Endothelial cell of umbilical vein (primary cell): ENCODE data around the gene TEKT5. TPM values are rescaled to one million over a fixed set of nuclear protein-coding genes. Genes with fewer than 3 reads are reported as not detected.

Experiments
- BruUV-seq: library from RNA; stranded (reverse); fragments of 400-500 nt; replicated peaks from 2 replicates; lab custom pipeline; 2021; lab: Mats Ljungman, UMichigan
- CTCF ChIA-PET: fragments of 300-600, 350-600 bp; sonication (Branson Sonifier 250); formaldehyde crosslinking; loops from one replicate; lab custom pipeline; 2021; ENCODE audit warnings: antibody characterized with exemption, inconsistent platforms; lab: Charles Lee
- POLR2A ChIA-PET: fragments of 300-600, 350-600 bp; sonication (Branson Sonifier 250); formaldehyde crosslinking; loops from one replicate; lab custom pipeline; 2021; ENCODE audit warnings: antibody characterized with exemption, inconsistent platforms; lab: Charles Lee
- DNase-seq: peaks from one replicate; pipeline ENCODE4 v3.0.0-alpha.2; 2011; ENCODE audit warnings: low read depth, low spot score
- FAIRE-seq: peaks from 2 replicates; lab custom pipeline; 2011; peaks lifted over from hg19 to GRCh38; lab: Jason Lieb, UNC
- H2AFZ ChIP-seq: 2 replicates; pipeline ENCODE4 v1.6.0; 2012; ENCODE audit warnings: low read depth, low read length, control low read depth, inconsistent platforms
- H3K27ac ChIP-seq: 2 replicates; pipeline ENCODE4 v1.5.1; 2011; ENCODE audit warnings: low read depth, mild to moderate bottlenecking, control low read depth, low read length, moderate library complexity; ENCODE audit not compliant: insufficient read depth
- H3K27me3 ChIP-seq, 2 experiments: 2 replicates each; pipeline versions ENCODE4 v1.6.0 to v1.6.1; 2011; ENCODE audit warnings: low read length in 2 of 2, mixed read lengths in 1 of 2; ENCODE audit not compliant: control insufficient read depth in 2 of 2, insufficient read depth in 2 of 2
- H3K36me3 ChIP-seq, 2 experiments: 2 replicates in 1 of 2; 3 replicates in 1 of 2; pipeline ENCODE4 v1.5.1; 2011; ENCODE audit warnings: low read length in 2 of 2, mild to moderate bottlenecking in 1 of 2, moderate library complexity in 1 of 2; ENCODE audit not compliant: control insufficient read depth in 2 of 2, insufficient read depth in 2 of 2; ENCODE audit errors: extremely low read depth in 1 of 2
- H3K4me1 ChIP-seq: 3 replicates; pipeline ENCODE4 v1.5.1; 2011; ENCODE audit warnings: mild to moderate bottlenecking, low read length; ENCODE audit not compliant: control insufficient read depth, insufficient read depth; ENCODE audit errors: extremely low read depth
- H3K4me2 ChIP-seq: 2 replicates; pipeline ENCODE4 v1.6.1; 2011; ENCODE audit warnings: low read length, control low read depth, mixed read lengths; ENCODE audit not compliant: insufficient read depth
- H3K4me3 ChIP-seq, 3 experiments: fragments of 200-600 bp in 1 of 3; sonication (generic), shearing (Covaris generic) in 1 of 3; replicated peaks in 1 of 3; 2 replicates each; pipeline ENCODE4 v1.5.1; 2011 to 2016; ENCODE audit warnings: control low read depth in 3 of 3, low read length in 3 of 3, mild to moderate bottlenecking in 2 of 3, inconsistent platforms in 1 of 3, low read depth in 1 of 3, moderate library complexity in 1 of 3; ENCODE audit not compliant: insufficient read depth in 1 of 3
- H3K79me2 ChIP-seq: 2 replicates; pipeline ENCODE4 v1.6.0; 2012; ENCODE audit warnings: low read length, inconsistent platforms; ENCODE audit not compliant: control insufficient read depth, insufficient read depth
- H3K9ac ChIP-seq: replicated peaks from 2 replicates; pipeline ENCODE3; 2011; ENCODE audit warnings: low read length, control low read depth; ENCODE audit not compliant: insufficient read depth; ENCODE audit errors: extremely low read depth
- H3K9me1 ChIP-seq: replicated peaks from 3 replicates; pipeline ENCODE4 v1.6.0; 2011; ENCODE audit warnings: mild to moderate bottlenecking, low read length; ENCODE audit not compliant: control insufficient read depth, insufficient read depth; ENCODE audit errors: extremely low read depth
- H3K9me3 ChIP-seq: replicated peaks from 2 replicates; pipeline ENCODE4 v1.5.1; 2012; ENCODE audit warnings: low read length, inconsistent platforms; ENCODE audit not compliant: control insufficient read depth, insufficient read depth
- H4K20me1 ChIP-seq: replicated peaks from 2 replicates; pipeline ENCODE3; 2011; ENCODE audit warnings: mild to moderate bottlenecking, low read length; ENCODE audit not compliant: control insufficient read depth, insufficient read depth; ENCODE audit errors: extremely low read depth
- GATA2 ChIP-seq: IDR thresholded peaks from 2 replicates; pipeline ENCODE4 v1.7.0; 2011; ENCODE audit warnings: low read depth, mild to moderate bottlenecking, moderate library complexity, mixed read lengths, low read length; ENCODE audit not compliant: insufficient read length, insufficient read depth
- MYC ChIP-seq: IDR thresholded peaks from one replicate; pipeline ENCODE4 v1.6.1; 2011; ENCODE audit warnings: mild to moderate bottlenecking, low read depth, low read length
- POLR2AphosphoS5 ChIP-seq: IDR thresholded peaks from 2 replicates; pipeline ENCODE4 v1.6.1; 2012; ENCODE audit warnings: low read depth, mild to moderate bottlenecking, control low read depth, low read length, moderate library complexity; ENCODE audit not compliant: insufficient read depth
- dilution Hi-C: fragments of 300-500 bp; cut with MboI; formaldehyde crosslinking; loops from one replicate; pipeline ENCODE4 v1.15.0; 2019; ENCODE audit warnings: low sequenced_read_pairs; ENCODE audit not compliant: extremely low pct_ligation_motif_present
- intact Hi-C: fragments of 100-400 bp; cut with micrococcal nuclease; formaldehyde crosslinking; loops from one replicate; pipeline ENCODE4 v1.10.0; 2022
- polyA plus RNA-seq, 4 experiments: library from polyadenylated mRNA; depleted of rRNA in 3 of 4; stranded (reverse) in 3 of 4; unstranded in 1 of 4; fragments of >200 nt; gene quantifications; 2 replicates each; pipeline versions ENCODE4 v1.2.1 to v1.2.3, GENCODE V29; 2011 to 2012; ENCODE audit warnings: missing spikeins in 1 of 4
- total RNA-seq: library from RNA; stranded (reverse); gene quantifications from 2 replicates; pipeline ENCODE4 v1.2.3, GENCODE V29; 2021

TEKT5 gene
- total and polyA plus RNA-seq, 2 donors (not counting 3 experiments of a cell fraction or from before 2014, with no cell fraction given): not detected

GRCh38 chr16:10614685-10615084 lies 80.0 kb downstream of the TEKT5 start:
- ChIA-PET CTCF (no interaction called here), POLR2A (no interaction called here)
- Histone ChIP-seq H3K27ac (no peak overlapping the region), H3K9me1 (no peaks in the 10 kb centered on the region), H3K79me2 (no peaks in the 10 kb centered on the region), H3K4me3 (no peak overlapping the region), H3K36me3 (no peaks in the 10 kb centered on the region), H3K27me3 (peaks cover 0 to 3% of the 10 kb centered on the region in 2 experiments), H3K4me1 (no peaks in the 10 kb centered on the region), H3K9me3 (no peaks in the 10 kb centered on the region), H3K9ac (no peak overlapping the region), H2AFZ (no peak overlapping the region), H3K4me2 (no peak overlapping the region), H4K20me1 (no peaks in the 10 kb centered on the region)
- DNase-seq: no peak
- intact Hi-C loops (no loop called here), dilution Hi-C loops (no loop called here)
- BruUV-seq: no TSS peak
- TF ChIP-seq POLR2AphosphoS5 (no peak), GATA2 (no peak)
- no peak for FAIRE-seq

DNA sequence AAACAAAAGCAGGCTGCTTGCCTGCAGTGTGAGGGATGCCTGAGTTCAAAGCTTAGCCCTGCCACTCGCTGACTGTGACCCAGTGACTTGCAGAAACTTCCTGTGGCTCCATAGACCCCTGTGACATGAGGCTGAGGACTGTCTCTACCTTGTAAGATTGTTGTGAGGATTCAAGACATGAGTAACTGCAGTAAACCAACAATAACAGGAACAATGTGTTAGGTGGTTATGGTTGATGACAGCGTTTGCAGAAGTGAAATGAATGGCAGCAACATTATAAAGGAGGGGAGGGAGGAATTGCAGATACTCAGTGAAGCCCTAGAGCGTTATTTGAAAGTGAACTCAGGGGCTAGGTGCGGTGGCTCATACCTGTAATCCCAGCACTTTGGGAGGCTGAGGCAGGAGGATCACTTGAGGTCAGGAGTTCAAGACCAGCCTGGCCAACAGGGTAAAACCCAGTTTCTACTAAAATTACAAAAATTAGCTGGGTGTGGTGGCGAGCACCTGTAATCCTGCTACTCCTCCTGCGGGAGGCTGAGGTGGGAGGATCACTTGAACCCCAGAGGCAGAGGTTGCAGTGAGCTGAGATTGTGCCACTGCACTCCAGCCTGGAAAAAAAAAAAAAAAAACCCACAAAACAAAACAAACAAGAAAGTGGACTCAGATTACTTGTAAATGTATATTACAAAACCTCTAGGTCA lies 80.8 kb downstream of the TEKT5 start:
- TF ChIP-seq MYC: no peak
- intact Hi-C loops: no loop called here
- H4K20me1 ChIP-seq: no peaks in the 10 kb centered on the region
- no peaks in the 10 kb centered on the region for H3K9me3 ChIP-seq
- H2AFZ ChIP-seq: no peak overlapping the region
- H3K4me2 ChIP-seq: no peak overlapping the region
- no peaks in the 10 kb centered on the region for H3K4me1 ChIP-seq
- H3K27ac ChIP-seq: no peak overlapping the region
- H3K79me2 ChIP-seq: no peaks in the 10 kb centered on the region
- H3K4me3 ChIP-seq: no peak overlapping the region
- no peak for FAIRE-seq
- ChIA-PET CTCF (no interaction called here), POLR2A (no interaction called here)
- DNase-seq: no peak
- H3K9me1 ChIP-seq: no peaks in the 10 kb centered on the region
- no peaks in the 10 kb centered on the region for H3K36me3 ChIP-seq
- BruUV-seq: no TSS peak
- dilution Hi-C loops: no loop called here
- H3K9ac ChIP-seq: no peak overlapping the region
- H3K27me3 ChIP-seq: peaks cover 0 to 3% of the 10 kb centered on the region in 2 experiments
